ENCODE results near the gene ZXDC.

ZXDC gene

DNA sequence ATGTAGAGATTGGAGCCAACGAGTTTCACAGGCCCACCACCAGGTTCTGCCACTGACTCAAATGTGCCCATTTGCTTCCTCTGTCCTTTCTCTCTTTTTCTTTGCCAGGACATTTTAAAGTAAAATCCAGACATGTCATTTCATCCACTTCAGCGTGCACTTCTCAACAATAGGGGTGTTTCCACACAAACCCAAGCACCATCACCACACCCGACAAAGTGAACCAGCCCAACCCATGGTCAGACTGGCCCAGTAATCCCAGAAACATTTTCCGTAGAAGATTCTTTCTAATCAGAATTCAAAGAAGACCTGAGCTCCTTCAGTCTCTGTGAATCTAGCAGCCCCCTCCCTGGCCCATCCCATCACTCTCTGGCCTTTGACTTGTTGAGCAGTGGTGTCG, 67.6 kb downstream of the ZXDC start:
- no peak for DNase-seq

DNA sequence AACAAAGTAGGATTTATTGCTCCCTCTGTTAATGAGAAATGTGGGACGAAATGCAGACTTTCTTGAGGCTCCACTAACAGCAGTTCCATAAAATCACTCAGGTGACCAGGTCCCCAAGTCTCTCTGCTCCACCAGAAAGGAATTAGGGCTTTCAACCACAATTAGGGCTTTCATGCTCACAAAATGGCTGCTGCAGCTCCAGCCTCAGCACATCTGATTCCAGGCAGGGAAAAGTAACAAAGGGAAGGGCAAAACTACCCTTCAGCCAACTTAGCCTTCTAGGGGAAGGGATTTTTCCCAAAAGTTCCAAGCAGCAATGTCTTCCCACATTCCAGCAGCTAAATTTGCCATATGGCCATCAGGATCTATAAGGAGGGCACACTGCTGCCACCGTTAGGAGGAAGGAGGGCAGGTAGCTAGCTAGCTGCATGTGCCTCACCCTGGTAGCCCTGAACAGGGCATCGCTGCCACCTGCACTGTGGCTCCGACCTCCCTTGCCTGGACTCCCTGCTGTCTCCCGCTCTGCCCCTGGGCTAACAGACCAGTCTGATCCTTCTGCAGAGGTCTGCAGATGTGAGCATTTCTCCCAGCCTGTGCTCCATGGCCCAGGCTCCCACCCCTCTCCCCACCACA, 68.2 kb downstream of the ZXDC start:
- DNase-seq: no peak

DNA sequence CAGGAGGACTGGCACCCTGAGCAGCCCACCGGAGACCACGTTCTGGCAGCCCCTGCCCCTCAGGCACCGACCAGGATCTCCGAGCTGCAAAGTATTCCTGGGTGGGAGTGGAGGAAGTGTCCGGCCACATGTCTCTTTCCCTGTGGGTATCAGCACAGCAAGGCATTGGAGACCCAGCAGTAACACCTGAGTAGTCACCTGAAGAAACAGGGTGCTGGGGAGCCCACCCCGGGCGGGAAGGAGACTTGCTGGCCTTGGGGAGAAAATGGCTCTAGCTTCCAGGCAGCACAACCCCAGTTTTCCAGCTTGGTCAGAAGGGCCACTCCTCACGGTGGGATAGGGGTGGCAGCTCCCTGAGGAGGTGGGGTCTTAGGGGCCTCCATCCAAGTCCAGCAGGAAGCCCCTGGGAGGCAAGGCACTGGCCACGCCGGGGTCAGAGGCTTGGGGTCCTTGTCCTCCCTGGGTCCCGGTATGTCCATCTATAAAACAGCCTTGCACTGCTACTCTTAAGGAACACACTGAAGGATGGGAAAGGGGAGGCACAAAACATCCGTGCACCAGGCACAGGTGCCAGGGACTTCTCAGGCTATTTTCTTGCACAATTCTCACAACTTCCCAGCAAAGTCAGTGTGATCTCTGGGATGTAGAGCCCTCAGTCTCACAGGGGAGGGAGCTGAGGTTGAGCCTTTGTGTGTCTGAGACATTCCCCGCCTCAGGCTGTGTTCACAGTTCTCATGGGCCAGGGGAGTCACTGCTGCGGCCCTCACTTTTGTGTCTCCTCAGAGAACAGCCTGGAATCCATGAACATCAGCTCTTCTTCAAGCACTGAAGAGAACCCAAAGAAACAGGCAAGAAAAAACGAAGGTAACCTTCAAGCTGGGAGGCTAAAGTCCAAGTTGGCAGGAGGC, 69.0 kb downstream of the ZXDC start:
- DNase-seq: no peak

DNA sequence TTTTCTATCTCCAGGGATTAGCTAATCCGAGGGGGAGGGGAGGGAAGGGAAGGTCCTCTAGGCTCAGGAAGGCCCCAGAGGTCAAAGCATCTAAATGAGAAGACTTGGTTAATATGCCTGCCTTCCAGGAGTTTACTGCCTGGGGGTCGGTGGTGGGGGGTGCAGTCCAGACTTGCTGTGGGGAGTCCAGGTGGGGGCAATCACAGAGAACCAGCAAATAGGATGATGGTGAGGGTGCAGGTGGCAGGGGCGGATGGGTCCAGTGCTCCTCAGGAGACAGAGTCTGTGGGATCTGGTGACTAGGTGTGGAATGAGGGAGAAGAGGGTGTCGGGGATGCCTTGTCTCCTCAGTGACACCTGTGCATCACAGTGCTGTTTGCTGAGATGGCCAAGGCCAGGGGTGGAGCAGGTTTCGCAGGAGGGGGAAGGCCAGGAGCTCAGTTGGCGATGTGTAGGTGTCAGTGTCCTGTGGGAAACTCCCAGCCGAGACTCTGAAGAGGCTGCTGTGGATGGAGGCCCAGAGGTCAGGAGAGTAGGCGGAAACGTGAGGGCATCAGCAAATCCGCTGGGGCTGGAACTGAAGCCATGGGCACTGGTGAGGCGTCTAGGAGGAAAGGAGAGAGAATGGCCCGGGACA, 72.9 kb downstream of the ZXDC start:
- DNase-seq: no peak

DNA sequence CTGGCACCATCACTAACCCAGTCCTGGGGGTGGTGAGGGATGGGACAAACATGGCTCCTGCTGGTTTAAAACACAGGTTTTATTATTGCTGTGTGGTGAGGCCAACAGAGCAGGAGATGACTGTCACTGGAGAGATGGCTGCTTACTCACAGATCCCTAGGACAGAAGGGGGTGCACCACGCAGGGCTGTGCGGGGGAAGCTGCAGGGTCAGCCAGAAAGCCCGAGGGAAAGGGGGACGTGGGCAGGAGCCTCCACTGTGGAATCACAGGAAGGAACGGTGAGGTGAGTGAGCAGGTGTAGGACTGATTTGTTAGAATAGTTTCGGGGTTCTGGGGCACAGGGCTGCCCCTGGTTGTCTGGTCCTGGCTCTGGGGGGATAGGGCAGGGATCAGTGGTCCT, 73.5 kb downstream of the ZXDC start:
- DNase-seq: no peak

DNA sequence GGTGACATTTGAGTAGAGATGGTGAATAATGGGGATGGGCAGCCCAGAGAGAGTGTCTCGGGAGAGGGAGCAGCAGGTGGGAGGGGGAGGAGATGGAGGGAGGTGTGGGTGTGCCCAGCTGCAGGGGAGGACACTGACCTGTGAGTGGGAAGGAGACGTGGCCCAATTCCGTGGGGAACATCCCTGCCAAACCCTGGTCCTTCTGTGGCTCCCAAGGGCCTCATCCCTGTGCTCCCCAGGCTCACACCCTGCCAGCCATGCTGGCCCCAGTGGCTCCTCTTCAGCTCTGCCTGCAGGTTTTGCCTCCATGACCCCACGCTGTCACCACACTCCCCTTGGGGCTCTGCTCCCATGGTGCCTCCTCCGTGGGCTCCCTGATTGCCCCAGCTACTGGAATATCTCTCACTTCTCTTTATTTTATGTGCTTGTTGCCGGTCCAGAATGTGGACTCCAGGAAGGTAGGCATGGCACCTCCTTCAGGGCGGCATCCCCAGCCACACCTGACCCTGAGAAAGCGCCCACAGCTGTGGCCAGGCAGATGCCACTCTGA, 74.0 kb downstream of the ZXDC start:
- DNase-seq: no peak

DNA sequence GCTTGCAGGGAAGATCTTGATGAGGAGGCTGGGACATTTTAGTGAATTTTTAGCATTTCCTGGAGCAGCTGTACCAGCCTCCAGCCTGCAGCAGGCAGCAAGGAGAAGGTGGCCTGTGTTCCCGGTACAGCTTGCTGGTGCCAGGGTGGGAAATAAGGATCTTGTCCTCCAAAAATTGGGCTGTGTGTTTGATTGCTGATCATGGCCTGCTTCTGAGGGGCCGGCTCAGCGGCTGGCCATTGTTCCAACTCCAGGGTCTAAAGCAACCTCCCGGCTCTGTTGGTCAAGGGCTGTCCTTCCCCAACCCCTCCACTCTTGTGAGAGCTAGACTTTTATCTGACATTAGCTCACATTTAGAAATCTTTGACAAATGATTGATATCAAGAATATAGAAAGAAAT, 75.9 kb downstream of the ZXDC start:
- no peak for DNase-seq

DNA sequence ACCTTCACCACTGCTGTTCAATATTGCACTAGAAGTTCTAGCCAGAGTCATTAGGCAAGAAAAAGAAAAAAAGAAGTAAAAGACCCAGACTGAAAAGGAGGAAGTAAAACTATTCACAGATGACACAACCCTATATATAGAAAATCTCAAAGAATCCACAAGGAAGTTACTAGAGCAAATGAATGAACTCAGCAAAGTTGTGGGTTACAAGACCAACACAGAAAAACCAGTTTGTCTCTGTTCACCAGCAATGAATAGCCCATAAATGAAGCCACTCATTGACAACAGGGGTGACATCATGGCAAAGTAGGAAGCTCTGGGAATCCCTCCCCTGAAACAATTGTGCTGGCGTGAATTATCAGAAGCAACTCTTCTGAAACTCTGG, 76.3 kb downstream of the ZXDC start:
- DNase-seq: no peak

DNA sequence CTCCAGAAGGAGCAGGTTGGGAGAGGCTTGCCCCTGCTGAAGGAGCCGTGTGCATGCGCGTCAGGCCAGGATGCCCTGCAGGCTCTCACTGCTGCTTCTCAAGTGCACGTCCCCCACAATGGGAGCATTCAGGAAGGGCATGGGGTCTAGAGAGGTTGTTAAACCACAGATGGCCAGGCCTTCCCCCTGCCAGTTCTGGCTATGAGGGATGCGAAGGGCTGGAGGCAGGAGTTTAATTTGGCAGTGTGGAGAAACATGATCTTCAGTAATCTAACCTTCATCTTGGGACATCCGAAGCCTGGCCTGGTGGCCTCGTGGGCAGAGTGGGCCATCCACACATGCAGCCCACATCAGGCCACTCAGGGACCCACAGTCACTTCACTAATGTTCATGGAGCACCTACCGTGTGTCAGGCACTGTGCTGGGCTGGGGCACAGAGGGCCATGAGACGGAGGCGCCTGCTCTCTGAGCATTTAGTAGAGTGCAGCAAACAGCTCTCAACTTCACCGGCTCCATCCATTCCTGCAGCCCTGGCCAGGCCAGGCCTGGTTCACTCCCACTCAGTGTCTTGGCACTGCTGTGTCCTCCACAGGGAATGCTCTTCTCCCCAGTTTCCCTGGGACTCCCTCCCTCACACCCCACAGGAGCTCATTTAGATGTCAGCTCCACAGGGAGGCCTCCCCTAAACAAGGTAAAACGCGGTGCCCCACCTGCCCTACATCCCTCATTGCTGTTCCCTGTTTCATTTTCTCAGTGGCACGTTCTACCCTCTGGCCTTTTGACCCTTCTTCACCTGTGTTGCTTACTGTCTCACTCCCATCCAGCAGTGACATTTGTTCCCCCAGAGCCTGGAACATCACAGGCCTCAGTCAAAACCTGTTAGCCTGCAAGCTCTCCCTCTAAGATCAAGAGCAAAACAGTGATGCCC, 77.0 kb downstream of the ZXDC start:
- no peak for DNase-seq

DNA sequence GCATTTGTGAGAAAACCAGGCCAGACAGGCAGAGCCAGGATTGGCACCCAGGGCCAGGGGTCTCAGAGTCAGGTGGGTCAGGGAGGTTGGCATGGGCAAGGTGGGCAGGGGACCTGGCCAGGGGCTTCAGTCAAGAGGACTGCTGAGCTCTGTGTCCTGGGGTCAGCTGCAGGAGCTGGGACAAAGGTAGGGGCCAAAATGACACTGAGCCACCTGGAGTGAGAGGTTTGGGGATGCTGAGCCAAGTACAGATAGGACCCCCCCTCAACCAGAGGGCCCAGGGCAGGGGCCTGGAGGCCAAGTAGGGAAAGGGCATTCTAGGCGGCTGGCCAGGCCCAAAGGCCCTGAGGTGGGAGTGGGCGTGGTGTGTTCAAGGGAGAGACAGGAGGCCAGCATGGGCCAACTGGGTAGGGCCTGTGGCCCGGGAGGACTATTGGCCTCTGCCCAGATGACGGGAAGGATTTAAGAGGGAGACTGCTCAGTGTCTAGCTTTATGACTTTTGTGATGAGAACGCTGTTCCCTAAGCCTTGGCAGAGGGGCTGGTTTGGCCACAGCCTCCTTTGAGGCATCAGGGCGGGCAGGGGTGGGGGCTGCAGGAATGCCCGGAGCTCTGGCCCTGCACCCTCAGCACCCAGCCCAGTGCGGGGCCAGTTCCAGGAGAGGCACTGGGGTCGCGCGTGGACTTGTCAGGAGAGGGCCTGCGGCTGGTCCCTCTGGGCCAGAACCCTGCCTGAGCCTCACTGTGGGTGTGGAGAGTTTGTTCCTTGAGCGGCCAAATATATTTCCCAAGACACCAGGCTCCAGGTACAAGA, 77.9 kb downstream of the ZXDC start:
- no peak for DNase-seq

DNA sequence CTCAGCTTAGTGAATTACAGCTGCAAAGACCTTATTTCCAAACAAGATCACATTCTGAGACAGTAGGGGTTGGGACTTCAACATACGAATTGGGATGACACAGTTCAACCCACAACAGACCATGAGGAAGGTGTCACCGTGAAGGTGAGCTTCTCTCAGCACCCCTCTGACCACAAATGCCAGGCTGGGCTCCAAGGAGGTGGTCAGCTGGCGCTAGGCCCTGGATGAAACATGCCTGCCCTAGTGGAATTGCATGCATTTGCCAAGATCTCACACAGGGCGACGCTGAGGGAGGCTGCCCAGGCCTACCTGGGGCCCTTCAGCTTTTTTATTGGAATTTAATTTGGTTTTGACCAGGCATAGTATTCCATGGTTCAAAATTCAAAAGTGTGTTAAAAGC, 79.2 kb downstream of the ZXDC start:
- no peak for DNase-seq

DNA sequence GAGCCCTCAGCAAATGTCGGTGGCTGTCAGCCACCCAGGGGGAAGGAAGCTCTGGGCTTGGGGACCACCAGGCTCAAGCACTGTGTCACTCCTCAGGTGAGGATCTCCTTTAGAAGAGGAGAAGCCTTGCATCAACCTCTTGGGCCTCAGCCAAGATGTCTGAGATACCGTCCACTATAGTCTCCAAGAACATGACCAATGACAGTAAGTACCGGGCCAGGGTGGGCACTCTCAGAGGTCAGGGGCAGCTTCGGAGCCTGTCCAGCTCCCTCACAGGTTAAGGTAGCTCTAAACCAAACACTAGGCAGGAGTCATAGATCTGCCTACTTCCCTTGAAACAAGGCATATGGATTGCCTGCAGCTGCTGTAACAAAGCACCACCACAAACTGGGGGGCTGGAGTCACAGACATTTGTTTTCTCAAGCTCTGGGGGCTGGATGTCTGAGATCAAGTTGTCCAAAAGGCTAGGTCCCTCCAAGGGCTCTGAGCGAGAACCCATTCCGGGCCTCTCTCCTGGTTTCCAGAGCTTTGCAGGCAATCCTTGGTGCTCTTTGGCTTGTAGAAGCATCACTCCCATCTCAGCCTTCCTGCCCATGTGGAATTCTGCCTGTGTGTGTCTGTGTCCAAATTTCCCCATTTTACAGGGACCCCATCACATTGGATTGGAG, 79.7 kb downstream of the ZXDC start:
- DNase-seq: no peak

DNA sequence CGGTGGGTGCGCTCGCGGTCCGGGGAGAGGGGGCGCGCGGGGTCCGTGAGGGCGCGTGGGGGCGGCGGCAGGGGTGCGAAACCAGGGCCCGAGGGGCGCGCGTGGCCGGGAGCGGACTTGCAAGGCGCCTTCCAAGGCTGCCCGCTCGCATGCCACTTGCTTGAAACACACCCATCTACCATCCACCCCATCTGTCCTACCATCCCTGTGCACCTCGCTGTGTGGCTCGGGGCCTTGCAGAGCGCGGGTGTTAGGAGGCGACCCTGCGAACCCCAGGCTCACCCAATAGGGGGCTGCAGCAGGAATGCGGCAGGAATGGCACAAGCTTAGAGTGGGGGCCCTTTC, 80.7 kb downstream of the ZXDC start:
- DNase-seq: no peak

DNA sequence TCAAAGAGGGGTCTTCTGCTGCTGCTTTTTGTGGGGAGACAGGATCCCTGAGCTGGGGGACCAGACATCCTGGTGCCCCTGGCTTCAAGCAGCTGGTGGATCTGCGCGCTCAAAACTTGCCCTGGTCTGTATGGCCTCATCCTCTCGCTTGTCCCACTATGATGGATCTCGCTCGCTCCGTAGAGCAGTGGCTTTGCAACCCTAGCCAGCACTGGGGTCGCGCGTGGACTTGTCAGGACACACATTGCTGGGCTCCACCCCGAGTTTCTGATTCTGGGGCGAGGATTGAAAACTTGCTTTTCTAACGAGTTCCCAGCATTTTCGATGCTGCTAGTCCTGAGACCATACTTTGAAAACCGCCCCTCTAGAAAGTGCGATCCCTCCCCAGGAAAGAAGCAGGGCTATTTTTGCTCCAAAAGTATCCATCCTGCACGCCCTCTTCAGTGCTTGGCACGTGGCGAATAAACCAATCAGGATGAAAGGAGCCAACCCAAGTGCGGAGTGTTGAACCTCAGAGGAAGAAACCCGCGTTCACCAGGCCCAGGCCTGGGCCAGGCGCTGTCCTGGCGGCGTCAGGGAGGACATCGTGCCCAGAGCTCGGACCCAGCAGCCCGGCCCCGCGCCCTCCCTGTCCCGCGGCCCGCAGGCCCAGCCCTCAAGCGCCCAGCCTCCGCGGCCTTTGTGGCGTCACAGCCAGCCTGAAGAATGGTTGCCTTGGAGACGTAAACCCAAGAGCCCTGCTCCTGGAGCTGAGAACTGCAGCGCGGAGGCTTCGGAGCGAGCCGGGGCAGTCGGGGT, 81.3 kb downstream of the ZXDC start, which contains the start of gene CFAP100:
TSS of gene CFAP100 (plus strand) at position 731 of the 798 bp plus-strand sequence. CDS start 1,092 bp downstream, outside the sequence.
- DNase-seq: no peak

DNA sequence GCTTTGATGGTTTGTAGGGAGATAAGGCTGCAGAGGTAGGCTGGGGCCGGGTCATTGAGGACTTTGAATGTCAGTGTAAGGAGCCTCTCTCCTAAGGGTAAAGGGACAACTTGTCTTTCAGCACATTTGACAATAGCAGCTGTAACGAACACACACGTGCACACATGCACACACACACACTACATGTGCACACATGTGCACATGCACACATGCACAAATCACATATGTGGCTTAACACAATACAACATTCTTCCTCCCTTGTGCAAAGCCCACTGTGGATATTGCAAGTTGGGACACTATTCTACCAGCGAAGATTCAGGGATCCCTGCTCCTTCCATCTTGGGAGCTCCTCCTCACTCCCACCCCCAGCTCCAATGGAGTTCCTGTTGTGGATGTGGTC, 82.1 kb downstream of the ZXDC start:
- DNase-seq: no peak

DNA sequence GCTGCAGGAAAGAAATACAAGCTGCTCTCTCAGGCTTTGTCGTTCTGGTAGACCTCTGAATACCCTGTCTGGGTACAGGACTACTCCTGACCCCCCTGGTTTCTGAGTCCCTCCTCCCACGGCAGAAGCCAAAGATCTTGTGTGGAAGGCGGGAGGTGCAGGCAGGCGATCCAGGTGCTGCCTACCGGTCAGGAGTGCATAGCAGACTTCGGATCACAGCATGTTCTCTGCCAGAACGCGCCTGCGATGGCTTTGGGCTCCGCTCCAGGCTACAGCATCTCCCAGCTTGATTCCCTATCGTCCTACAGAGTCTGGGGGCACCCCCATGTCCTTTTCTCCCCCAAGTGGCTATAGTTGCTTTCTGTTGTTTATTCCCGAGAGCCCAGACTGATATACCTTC, 83.4 kb downstream of the ZXDC start:
- no peak for DNase-seq

DNA sequence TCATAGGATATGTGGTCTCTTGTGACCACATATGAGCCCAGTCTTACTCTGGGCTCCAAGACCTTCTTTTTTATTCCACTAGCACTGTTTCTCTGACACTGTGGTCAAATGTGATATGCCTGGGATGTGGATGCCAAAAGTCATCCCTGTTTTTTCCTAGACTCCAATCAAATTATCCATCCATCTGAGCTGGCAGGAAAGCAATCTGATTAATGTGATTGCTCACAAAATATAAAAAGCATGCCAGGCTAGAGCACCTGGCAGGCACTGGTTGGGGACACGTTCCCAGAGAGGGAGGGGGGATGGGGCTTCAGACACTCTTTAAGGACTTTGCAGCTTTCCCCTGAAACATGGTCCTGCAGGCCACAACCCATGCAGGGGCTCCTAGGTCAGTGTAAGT, 84.1 kb downstream of the ZXDC start:
- no peak for DNase-seq

DNA sequence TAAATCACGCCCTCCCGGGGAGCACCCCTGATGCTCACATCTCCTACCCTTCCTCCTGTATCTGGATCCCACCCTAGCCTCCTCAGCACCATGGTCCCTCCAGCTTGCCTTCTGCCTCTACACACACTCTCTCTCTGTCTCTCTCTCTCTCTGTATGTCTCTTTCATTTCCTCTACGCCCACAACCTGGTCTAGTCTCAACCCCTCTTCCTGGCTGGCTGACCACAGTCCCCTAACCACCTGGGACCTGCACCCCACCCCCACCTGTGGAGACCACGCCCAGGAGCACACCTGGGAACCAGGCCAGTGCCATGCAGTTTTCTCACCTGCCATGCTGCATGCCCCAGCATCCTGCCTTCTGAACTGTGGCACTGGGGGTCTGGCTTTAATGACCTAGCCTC, 84.9 kb downstream of the ZXDC start:
- no peak for DNase-seq

DNA sequence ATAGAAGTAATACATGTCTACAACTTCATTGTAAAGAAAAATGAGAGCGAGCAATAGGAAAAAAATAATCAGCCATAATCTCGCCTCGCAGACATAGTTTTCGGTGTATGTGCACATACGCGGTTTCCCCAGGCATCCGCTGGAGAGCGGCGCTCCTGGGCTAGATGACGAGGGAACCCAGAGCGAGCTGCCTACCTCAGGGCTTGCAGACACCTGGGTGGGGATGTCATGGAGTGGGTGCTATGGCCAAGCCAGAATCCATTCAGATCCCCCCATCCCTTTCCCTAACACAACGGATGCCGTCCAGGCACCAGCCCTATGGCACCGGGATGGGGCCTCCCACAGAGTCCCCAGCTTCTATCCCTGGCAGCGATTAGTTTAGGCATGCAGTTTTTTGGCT, 85.5 kb downstream of the ZXDC start:
- no peak for DNase-seq

DNA sequence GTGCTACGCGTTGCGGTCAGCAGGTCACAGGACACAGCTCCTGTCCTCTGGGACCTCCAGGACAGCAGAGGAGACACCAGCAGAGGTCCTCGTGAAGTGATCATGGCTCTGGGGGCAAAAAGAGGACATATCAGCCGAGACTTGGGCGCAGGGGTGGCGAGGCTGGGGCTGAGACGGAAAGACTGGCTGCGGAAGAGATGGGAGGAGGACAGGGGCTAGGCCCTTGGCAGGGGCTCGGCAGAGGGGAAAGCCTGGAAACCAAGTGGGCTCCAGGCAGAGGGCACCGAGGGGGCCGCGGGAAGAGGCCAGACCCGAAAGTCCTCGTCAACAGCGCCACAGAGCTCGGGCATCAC, 85.9 kb downstream of the ZXDC start:
- no peak for DNase-seq

All from SHP77 treated with DMSO at 0.1 percent for 48 hours (cell line).